CD4-positive, alpha-beta T cell treated with Interleukin-6 at 100 ng/mL for 8 hours (primary cell): ENCODE measurements around the gene GRAP2.
"Not testable (repeated sequence)": the region's sequence is repeated elsewhere in the genome, so short reads cannot be mapped to it uniquely, and the experiment has no call there.

Experiments
- DNase-seq: peaks from one replicate; pipeline ENCODE4 v3.0.0-alpha.2; 2020; ENCODE audit warnings: mixed read lengths, low spot score

The GRAP2 gene

GRCh38 chr22:39900306-39901227 lies at the start of gene GRAP2:
TSS of gene GRAP2 (plus strand) at chr22:39901084. CDS start at chr22:39947107, 46,023 bp downstream.
- DNase-seq = peak; percentile 88

- no peak for DNase-seq
These were observed 49.1 kb upstream of the GRAP2 start for GRCh38 chr22:39851606-39852315.

- no peak for DNase-seq
These were observed 48.1 kb upstream of the GRAP2 start for GRCh38 chr22:39852799-39853198.

DNA sequence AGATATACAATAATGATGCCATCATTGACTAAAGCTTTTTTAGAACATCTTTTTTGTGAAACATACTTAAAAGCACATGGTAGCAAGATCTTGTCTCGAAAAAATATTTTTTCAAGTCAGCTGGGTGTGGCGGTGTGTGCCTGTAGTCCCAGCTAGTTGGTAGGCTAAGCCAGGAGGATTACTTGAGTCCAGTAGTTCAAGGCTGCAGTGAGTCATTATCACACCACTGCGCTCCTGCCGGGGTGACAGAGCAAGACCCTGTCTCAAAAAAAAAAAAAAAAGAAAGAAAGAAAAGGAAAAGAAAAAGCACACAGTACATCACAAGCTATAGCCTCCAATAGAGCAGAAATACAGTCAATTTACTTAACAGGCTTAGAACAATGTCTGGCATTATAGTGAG lies 44.3 kb upstream of the GRAP2 start:
- DNase-seq = no peak

- DNase-seq = no peak
These were observed 40.8 kb upstream of the GRAP2 start for GRCh38 chr22:39859903-39860588.

GRCh38 chr22:39868741-39869140 lies 32.1 kb upstream of the GRAP2 start:
- DNase-seq = no peak

DNA sequence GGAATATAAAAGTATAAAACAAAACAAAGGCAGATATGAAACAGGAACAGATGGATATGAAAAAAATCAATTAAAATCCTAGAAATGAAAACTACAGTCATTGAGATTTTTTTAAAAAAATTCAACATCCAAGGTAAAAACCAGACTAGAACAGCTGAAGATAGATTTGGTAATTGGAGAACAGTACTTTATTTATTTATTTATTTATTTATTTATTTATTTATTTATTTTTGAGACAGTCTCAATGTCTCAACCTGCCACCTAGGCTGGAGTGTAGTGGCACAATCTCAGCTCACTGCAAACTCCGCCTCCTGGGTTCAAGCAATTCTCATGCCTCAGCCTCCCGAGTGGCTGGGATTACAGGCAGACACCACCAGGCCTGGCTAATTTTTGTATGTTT lies 31.1 kb upstream of the GRAP2 start:
- not testable (repeated sequence) for DNase-seq

DNA sequence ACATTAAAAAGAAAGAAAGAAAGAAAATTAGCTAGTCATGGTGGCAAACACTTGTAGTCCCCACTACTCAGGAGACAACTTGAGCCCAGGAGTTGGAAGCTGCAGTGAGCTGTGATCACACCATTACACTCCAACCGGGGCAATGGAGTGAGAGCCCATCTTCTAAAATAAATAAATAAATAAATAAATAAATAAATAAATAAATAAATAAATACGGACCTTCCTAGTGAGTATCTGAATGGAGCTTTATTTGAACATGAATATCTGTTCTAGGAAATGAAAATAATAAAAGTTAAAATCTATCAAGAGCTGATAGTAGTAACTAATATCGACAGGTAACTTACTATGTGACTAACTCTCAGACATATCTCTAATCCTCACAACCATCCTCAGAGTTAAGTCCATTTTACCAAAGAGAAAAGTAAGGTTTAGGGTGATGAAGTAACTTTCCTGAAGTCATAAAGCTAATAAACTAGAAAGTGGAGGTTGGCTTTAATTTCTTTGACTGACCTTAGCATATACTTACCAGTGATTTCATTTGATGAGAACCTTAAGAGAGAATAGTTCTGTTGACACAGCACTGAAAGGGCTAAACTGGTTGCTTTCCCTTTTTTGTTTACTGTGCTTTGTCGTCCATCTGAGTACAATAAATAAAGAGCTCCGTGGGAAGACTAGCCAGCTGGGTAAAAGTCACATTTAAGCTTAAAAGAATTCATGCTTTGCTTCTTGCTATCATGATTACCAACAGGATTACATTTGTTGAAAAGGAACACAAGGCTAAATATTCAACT lies 29.7 kb upstream of the GRAP2 start:
- DNase-seq = no peak

DNA sequence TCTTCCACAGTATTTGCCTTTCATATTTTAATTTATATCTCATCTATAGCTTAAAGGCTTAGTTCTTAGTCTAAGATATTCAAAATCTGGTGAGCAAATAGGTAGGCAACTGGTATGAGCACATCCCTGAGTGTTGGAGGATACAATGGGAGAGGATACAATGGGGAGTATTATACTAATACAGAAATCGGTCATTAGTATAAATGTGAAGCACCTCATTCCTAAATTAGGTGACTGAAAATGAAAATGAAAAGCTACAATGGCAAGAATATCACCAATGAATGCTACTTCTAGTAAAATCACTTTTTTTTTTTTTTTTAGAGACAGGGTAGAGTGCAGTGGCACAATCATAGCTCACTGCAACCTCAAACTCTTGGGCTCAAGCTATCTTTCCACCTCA lies 28.3 kb upstream of the GRAP2 start:
- no peak for DNase-seq

GRCh38 chr22:39873965-39874364 lies 26.9 kb upstream of the GRAP2 start:
- no peak for DNase-seq

DNA sequence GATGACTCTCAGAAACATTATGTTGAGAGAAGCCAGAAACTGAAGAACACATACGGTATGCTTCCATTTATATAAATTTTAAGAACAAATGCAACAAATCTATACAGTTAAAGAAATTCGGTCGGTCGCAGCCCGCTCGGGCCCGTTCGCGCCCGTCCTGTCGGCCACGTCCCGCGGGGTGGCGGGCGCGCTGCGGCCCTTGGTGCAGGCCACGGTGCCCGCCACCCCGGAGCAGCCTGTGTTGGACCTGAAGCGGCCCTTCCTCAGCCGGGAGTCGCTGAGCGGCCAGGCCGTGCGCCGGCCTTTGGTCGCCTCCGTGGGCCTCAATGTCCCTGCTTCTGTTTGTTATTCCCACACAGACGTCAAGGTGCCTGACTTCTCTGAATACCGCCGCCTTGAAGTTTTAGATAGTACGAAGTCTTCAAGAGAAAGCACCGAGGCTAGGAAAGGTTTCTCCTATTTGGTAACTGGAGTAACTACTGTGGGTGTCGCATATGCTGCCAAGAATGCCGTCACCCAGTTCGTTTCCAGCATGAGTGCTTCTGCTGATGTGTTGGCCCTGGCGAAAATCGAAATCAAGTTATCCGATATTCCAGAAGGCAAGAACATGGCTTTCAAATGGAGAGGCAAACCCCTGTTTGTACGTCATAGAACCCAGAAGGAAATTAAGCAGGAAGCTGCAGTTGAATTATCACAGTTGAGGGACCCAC lies 25.6 kb upstream of the GRAP2 start:
- not testable (repeated sequence) for DNase-seq

DNA sequence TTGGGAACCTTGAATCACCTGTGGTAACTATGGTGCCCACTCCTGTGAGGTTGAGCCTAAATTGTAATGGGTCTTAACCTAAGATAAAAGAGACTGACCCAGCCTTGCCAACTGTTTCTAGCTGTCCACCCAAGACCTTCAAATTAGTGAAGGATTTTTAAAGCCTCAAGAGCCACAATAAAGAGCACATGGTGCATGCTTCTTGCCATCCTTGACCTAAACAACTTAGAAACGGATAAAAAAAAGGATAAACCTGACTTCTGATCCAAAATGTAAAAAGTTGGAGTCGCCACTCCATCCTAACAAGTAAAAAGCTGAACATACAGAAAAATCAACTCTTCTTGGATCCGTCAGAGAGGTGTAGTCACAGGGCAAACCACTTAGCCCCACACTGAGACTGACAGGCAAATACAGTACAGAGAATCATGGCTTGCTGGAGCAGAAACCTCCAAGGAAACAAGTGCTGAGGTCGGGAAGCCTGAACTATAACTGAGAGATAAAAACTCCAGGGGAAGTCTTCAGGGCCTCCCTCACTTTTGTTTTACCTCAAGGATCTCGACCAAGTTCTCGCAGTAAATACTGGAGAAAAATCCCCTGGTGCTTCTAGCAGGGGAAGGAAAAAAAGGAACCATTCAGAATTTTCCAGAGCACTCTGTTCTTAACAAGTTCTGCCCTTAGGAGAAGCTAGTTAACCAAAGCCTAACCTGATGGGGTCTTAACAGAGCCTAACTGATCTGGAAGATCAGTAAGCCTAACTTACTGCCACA lies 23.6 kb upstream of the GRAP2 start:
- DNase-seq = no peak

- no peak for DNase-seq
These were observed 20.2 kb upstream of the GRAP2 start for GRCh38 chr22:39880722-39881121.

GRCh38 chr22:39883057-39883456 lies 17.8 kb upstream of the GRAP2 start:
- DNase-seq = no peak

DNA sequence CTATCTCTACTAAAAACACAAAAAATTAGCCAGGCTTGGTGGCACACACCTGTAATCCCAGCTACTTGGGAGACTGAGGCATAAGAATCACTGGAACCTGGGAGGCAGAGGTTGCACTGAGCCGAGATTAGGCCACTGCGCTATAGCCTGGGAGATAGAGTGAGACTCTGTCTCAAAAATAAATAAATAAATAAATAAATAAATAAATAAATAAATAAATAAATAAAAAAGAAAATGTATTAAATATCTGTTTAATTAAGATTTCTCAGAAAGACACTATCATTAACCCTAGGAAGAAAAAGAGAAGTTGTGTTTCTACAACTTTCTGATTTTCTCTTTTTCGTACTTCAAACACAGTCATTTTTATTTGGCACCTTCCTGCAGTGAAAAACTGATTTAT lies 11.0 kb upstream of the GRAP2 start:
- DNase-seq = not testable (repeated sequence)

GRCh38 chr22:39893526-39893925 lies 7.4 kb upstream of the GRAP2 start, which contains the start of gene ENTHD1:
TSS of gene ENTHD1 (minus strand) at chr22:39893760. CDS start at chr22:39887748, 6,012 bp downstream.
- no peak for DNase-seq

- no peak for DNase-seq
These were observed 6.3 kb upstream of the GRAP2 start for GRCh38 chr22:39894554-39895092.

DNA sequence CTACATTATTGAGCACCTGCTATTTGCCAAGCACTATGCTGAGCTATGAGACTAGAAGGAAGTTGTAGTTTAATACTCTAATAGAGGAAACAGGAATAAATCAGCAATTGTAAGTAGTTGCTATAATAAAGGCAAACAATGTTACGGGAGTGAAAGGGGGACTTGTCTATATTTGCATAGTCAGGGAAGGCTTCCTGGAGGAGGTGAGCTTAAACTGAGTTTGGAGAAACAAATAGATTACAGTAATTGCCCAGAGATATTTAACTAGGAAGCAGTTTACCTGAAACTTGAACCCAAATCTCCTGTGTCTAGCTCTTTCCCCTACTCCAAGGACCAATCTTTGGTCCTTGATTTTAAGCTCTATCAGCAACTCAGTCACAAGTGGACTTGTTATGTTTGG lies 5.2 kb upstream of the GRAP2 start:
- DNase-seq = no peak

DNA sequence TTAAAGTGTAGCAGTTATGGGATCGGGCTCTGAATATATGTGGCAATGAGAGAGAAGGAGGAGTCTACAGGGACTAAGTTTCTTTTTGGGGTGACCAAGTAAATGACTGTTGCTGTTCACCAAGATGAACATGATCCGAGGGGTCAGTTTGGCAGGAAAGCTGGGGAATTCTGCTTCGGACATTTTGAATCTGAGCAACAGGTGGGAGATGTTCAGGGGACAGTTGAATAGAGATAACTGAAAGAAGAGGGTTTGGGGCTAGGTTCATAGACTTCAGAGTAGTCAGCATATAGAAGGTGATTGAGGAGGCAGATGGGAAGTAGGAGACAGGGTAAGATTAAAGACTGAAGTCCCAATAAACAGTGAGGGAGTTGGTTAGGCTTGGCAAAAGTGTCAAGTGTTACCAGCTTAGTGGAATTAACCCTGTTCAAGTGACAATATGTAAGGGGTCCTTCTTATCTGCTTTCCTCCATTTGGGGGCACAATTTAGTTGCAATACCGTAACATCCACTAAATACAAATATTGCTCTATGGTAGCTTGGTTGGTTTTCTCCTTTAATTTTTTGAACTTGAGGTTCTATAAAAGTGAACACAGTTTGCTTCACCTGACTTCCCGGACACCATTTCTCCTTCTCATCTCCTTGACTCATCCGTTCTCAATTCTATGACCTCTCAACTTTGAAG lies 4.4 kb upstream of the GRAP2 start:
- DNase-seq = no peak
